ENCODE measurements around the gene CENATAC.

CENATAC gene

DNA sequence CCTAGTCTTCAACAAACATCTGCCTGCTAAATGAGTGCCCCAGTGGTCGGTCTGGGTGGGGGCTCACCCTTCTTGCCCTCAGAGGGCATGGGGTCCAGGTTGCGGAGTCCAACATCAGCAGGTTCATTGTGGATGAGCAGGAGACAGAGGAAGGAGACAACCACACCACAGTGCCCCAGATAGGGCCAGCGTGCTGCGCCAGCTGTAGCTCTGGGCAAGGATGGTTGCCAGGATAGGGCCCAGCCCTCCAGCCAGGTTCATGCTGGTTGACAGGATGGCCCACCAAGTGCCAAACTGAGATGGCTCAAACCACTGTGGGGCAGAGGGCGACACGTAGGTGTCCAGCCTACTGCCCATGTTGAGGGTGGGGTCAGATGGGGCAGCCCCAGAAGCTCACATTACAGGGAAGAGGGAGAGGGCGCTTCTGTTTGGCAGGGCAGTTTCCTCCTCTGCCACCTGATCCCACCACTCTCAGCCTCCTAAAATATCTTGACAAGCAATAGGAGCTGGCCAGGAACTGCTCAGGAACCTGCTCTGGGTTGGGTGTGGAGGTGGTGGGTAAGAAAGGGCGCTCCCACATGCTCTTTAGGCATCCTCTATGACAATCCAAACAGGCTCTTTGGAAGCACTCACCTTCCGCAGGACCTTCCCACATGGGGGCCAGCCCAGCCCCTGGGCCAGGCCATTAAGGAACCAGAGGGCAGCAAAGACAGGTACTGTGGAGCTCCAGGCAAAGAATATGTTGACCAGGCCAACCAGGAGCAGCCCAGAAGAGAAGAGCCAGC lies 29.8 kb downstream of the CENATAC start:
- H3K4me1 ChIP-seq (ENCODE audit: control insufficient read depth, low read length): peaks cover 18% of the 10 kb centered on the region
- no peaks in the 10 kb centered on the region for H4K20me1 ChIP-seq (ENCODE audit: control insufficient read depth, insufficient read depth, low read depth, low read length)
- peaks cover 32% of the 10 kb centered on the region for H3K79me2 ChIP-seq (ENCODE audit: control insufficient read depth, low read length)
- TF ChIP-seq, protein P1, sequence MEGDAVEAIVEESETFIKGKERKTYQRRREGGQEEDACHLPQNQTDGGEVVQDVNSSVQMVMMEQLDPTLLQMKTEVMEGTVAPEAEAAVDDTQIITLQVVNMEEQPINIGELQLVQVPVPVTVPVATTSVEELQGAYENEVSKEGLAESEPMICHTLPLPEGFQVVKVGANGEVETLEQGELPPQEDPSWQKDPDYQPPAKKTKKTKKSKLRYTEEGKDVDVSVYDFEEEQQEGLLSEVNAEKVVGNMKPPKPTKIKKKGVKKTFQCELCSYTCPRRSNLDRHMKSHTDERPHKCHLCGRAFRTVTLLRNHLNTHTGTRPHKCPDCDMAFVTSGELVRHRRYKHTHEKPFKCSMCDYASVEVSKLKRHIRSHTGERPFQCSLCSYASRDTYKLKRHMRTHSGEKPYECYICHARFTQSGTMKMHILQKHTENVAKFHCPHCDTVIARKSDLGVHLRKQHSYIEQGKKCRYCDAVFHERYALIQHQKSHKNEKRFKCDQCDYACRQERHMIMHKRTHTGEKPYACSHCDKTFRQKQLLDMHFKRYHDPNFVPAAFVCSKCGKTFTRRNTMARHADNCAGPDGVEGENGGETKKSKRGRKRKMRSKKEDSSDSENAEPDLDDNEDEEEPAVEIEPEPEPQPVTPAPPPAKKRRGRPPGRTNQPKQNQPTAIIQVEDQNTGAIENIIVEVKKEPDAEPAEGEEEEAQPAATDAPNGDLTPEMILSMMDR (IDR thresholded peaks at IDR 0.05; ENCODE audit: low read depth, low read length, poor library complexity, severe bottlenecking): no peak
- TF ChIP-seq EZH2phosphoT487 (IDR thresholded peaks at IDR 0.05; ENCODE audit: borderline replicate concordance, low read length): no peak
- H3K36me3 ChIP-seq (ENCODE audit: control insufficient read depth, low read length): peaks cover 69% of the 10 kb centered on the region
- H3K9me2 ChIP-seq (replicated peaks; ENCODE audit: control insufficient read depth, low read length): no peaks in the 10 kb centered on the region
- peaks cover 5% of the 10 kb centered on the region for H3F3A ChIP-seq (ENCODE audit: control insufficient read depth, insufficient read depth)
- no peak overlapping the region for H3K4me3 ChIP-seq (ENCODE audit: low read length)
- no peaks in the 10 kb centered on the region for H3K27me3 ChIP-seq (ENCODE audit: control insufficient read depth, low read length)
- H3K4me2 ChIP-seq (ENCODE audit: low read length): no peak overlapping the region; the same call in 1 of the 2 replicates
- no peaks in the 10 kb centered on the region for H3K9me3 ChIP-seq (ENCODE audit: control insufficient read depth, insufficient read depth, low read length)
- no peak overlapping the region for H3K27ac ChIP-seq (ENCODE audit: low read depth, low read length)

DNA sequence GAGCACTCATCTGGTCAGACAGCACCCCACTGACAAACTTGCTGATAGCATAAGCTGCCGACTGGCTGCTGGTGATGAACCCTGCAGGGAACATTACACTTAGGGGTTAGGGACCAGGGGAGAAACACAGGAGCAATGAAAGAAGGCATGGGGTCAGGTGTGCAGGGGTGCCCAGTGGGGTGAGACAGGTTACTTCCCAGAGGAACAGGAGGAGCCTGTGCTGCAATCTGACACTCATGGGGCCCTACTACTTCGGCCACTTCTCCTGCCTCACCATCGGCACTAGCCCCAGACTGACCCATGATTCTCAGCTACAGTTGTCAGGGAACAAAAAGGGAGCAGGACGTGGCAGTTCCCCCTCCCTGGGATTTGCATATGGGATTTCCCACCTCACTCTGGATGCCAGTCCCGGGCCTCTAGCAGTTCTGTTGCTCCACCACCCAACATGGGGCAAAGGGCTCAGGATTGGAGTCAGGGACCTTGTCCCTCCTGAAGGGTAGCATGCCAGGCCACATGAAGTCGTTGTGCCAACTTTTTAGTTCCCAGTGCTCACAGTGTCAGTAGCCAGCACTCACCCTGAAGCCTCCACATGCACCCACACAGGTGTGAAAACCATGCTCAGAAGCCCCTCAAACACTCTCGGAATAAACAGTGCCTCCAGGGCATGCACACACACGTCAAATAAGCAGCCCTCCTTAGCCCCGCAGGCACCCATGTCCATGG lies 30.6 kb downstream of the CENATAC start:
- peak overlapping the region; percentile 64 for H3K4me2 ChIP-seq (ENCODE audit: low read length)
- no peak for TF ChIP-seq EZH2phosphoT487 (IDR thresholded peaks at IDR 0.05; ENCODE audit: borderline replicate concordance, low read length)
- H3K36me3 ChIP-seq (ENCODE audit: control insufficient read depth, low read length): peaks cover 63% of the 10 kb centered on the region
- H3K27ac ChIP-seq (ENCODE audit: low read depth, low read length): no peak overlapping the region
- peaks cover 27% of the 10 kb centered on the region for H3K79me2 ChIP-seq (ENCODE audit: control insufficient read depth, low read length)
- H3K4me3 ChIP-seq (ENCODE audit: low read length): peak overlapping the region; percentile 97
- H3K9me3 ChIP-seq (ENCODE audit: control insufficient read depth, insufficient read depth, low read length): no peaks in the 10 kb centered on the region
- peaks cover 5% of the 10 kb centered on the region for H3F3A ChIP-seq (ENCODE audit: control insufficient read depth, insufficient read depth)
- H3K27me3 ChIP-seq (ENCODE audit: control insufficient read depth, low read length): no peaks in the 10 kb centered on the region
- H3K9me2 ChIP-seq (replicated peaks; ENCODE audit: control insufficient read depth, low read length): no peaks in the 10 kb centered on the region
- H3K4me1 ChIP-seq (ENCODE audit: control insufficient read depth, low read length): peaks cover 18% of the 10 kb centered on the region
- no peaks in the 10 kb centered on the region for H4K20me1 ChIP-seq (ENCODE audit: control insufficient read depth, insufficient read depth, low read depth, low read length)

DNA sequence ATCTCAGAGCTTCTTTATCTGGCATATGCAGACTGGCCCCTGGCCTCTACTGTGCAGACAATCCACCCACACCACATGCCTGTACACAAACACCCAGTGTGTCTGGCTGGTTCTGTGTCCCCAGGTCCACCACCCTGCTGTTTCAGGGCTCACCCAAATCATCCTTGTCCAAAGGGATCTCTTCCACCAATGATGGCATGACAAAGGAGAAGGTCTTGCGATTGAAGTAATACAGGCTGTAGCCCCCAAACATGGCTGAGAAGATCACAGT lies 31.1 kb downstream of the CENATAC start:
- Histone ChIP-seq H3K4me3 (ENCODE audit: low read length) (peak overlapping the region; percentile 97), H3F3A (ENCODE audit: control insufficient read depth, insufficient read depth) (no peaks in the 10 kb centered on the region; the same call in none of the 2 replicates), H3K79me2 (ENCODE audit: control insufficient read depth, low read length) (peaks cover 24% of the 10 kb centered on the region), H3K36me3 (ENCODE audit: control insufficient read depth, low read length) (peaks cover 58% of the 10 kb centered on the region), H3K9me2 (replicated peaks; ENCODE audit: control insufficient read depth, low read length) (no peaks in the 10 kb centered on the region), H3K4me1 (ENCODE audit: control insufficient read depth, low read length) (peaks cover 18% of the 10 kb centered on the region), H3K27ac (ENCODE audit: low read depth, low read length) (no peak overlapping the region), H4K20me1 (ENCODE audit: control insufficient read depth, insufficient read depth, low read depth, low read length) (no peaks in the 10 kb centered on the region), H3K9me3 (ENCODE audit: control insufficient read depth, insufficient read depth, low read length) (no peaks in the 10 kb centered on the region), H3K27me3 (ENCODE audit: control insufficient read depth, low read length) (no peaks in the 10 kb centered on the region), H3K4me2 (ENCODE audit: low read length) (peak overlapping the region; percentile 64)
- TF ChIP-seq, protein P1 (IDR thresholded peaks at IDR 0.05; ENCODE audit: low read depth, low read length, poor library complexity, severe bottlenecking): no peak
- TF ChIP-seq EZH2phosphoT487 (IDR thresholded peaks at IDR 0.05; ENCODE audit: borderline replicate concordance, low read length): no peak

Data from DOHH2 (cell line).